Measurements from ENCODE around the gene ELFN1.

DNA sequence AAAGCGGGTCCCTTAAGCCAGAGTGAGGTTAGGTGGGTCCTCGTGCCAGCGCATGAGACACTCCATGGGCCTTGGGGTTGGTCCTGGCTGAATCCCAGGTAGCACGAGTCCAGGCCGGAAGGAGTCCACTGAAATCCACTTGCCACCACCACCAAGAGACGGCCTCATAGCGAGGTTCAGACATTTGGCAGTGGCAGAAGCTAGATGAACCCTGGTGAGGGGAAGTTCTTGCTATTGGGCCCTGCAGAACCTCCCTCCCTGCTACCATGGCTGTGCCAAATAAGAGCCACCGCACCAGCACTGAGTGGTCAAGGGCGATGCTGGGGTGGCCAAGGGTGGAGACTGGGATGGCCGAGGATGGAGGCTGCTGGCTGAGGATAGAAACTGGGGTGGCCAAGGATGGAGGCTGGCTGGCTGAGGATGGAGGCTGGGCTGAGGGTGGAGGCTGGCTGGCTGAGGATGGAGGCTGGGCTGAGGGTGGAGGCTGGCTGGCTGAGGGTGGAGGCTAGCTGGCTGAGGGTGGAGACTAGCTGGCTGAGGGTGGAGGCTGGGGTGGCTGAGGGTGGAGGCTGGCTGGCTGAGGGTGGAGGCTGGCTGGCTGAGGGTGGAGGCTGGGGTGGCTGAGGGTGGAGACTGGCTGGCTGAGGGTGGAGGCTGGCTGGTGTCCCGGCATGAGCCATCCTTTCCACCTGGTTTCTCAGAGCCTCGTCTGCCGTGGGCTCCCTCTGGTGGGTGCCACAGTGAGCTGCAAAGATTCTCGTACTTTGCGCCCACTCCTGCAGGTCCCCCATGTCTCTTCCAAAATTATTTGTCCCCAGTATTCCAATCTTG lies 88.2 kb downstream of the ELFN1 start:
- TF ChIP-seq, protein P1, sequence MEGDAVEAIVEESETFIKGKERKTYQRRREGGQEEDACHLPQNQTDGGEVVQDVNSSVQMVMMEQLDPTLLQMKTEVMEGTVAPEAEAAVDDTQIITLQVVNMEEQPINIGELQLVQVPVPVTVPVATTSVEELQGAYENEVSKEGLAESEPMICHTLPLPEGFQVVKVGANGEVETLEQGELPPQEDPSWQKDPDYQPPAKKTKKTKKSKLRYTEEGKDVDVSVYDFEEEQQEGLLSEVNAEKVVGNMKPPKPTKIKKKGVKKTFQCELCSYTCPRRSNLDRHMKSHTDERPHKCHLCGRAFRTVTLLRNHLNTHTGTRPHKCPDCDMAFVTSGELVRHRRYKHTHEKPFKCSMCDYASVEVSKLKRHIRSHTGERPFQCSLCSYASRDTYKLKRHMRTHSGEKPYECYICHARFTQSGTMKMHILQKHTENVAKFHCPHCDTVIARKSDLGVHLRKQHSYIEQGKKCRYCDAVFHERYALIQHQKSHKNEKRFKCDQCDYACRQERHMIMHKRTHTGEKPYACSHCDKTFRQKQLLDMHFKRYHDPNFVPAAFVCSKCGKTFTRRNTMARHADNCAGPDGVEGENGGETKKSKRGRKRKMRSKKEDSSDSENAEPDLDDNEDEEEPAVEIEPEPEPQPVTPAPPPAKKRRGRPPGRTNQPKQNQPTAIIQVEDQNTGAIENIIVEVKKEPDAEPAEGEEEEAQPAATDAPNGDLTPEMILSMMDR (IDR thresholded peaks at IDR 0.05) = peak in 1 of 4 experiments; percentile 21
- no peak for TF ChIP-seq POLR2A (IDR thresholded peaks at IDR 0.05)

Data from uterus (tissue), 2 donors.